Fibroblast of upper back skin (primary cell): ENCODE measurements around the gene ADAMTSL3.
"Not testable (repeated sequence)": the region's sequence is repeated elsewhere in the genome, so short reads cannot be mapped to it uniquely, and the experiment has no call there.

Experiments
- DNase-seq: peaks from one replicate; pipeline ENCODE4 v3.0.0-alpha.2; 2013

The ADAMTSL3 gene

DNA sequence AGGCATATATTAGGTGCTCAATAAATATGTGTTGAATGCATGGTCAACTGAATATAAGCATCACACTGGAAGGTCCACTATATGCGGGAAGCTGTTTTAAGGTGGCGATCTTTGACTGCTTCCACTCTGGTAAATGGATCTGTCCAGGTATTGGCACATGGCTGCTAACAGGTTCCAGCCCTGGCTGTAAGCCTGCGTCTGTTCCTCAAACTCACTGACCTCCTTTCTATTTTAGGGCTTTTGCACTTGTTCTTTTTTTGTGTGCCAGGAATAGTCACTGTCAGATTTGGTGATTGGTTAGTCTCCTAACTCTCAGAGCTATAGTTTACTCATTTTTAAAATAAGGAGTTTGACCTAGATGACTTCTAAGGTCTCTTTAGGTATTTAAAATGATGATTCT lies 46.2 kb downstream of the ADAMTSL3 start:
- no peak for DNase-seq

DNA sequence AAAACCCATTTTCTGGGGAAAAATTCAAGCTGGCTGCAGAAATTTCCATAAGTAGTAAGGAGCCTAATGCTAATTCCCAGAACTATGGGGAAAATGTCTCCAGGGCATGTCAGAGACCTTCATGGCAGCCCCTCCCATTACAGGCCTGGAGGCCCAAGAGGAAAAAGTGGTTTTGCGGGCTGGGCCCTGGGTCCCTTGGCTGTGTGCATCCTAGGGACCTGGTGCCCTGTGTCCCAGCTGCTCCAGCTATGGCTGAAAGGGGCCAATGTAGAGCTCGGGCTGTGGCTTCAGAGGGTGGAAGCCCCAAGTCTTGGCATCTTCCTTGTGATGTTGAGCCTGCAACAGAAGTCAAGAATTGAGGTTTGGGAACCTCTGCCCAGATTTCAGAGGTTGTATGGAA lies 48.4 kb downstream of the ADAMTSL3 start:
- not testable (repeated sequence) for DNase-seq

GRCh38 chr15:83708328-83708727 lies 54.4 kb downstream of the ADAMTSL3 start:
- no peak for DNase-seq

DNA sequence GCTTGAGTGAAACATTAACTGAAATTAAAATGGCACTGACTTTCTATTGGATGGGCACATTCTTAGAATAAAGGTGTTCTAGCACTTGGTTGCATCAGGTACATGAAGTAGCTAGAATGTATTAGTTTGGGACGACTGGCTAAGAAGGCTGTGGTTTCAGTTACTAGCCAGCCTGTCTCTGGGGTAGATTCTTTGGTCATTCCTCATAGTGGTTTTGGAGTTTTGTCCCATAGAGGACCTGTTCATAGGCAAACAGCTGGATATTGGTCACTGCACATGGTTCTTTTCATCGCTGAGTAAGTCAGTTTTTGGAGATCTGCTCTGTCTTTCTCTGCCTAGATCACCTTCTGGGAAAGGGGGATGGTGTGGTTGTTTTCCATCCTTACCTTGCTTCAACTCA lies 55.3 kb downstream of the ADAMTSL3 start:
- DNase-seq = peak; percentile 74

DNA sequence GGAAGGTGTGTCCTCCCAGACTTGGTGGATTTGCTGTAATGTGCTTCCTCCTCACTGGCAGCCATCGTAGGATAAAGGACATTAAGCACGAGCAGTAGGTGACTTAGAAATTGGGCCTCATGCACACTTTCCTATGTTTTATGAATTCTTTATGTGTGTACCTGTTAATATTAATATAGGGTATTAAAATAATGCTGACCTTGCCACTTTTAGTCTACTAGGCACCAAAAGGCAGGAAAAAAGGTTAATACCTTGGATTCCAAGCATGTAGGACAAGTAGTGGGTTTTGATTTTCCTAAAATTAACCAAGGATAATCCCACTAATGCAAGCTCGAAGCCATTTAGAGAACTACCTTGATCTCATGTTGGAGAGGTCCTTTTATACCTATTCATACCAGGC lies 55.9 kb downstream of the ADAMTSL3 start:
- DNase-seq = no peak

DNA sequence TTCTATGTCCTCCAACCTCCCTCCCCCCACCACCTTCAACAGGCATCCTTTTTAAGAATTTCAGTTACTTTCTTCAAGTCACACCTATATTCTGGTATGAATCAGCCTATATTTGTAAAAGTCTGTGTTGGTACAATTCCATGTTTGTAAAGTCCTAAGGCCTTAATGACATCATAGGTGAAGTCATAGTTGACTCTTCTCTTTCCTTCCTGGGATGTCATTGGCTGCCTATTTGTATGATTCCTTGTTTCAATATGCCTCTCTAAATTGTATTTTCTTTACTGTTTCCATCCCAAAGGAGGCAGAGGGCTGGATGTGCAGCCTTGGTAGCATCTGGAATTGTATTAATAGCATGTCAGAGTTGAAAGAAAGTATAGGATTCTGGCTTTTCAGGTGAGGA lies 56.5 kb downstream of the ADAMTSL3 start:
- DNase-seq = no peak

DNA sequence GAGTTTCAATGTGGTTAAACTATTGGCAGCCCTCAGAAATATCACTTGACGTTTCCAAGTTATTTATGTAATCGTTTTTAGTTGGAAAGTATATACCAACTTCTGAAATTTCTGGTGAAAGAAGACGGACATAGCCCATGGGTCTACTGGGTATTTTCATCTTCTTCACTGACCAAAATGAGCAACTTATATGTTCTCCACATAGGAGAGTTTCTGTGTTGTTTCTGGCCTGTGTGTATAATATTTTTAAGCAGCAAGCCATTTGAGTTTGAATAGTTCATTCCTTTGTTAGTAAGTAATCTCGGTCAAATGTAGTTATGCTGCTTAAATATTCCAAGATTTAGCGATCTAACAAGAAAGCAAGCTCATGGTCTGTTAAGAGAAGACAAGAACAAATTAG lies 57.3 kb downstream of the ADAMTSL3 start:
- no peak for DNase-seq

GRCh38 chr15:83713242-83713641 lies 59.3 kb downstream of the ADAMTSL3 start:
- DNase-seq = no peak

DNA sequence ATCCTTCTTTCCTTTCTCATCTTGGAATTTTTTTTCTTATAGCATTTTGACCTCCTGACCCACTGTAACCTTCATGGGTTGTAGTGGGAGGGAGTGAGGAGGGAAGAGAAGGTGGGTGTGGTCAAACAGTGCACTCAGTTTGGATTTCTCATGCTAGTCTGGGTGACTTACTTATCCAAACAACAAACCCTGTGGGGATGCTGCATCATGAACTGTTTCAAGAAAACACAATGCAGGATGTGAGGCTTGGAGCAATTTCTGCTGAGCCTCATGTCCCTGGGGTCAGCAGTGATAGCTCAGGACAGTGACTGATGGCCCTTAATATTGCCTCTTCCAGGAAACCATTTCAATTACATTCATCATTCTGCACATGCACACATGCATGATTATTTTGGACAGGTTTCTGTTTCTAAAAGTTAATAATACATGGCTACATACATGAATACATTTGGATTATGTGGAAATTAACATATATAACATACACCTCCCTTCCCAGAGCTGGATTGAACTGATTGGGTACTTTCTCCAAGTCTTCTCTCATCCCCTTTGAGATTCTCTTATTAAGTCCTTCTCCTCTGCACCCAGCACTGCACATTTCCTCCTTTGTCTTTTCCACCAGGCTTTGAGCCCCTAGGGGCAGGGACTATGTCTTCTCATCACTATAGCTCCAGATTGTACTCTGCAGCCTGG lies 61.2 kb downstream of the ADAMTSL3 start:
- no peak for DNase-seq

DNA sequence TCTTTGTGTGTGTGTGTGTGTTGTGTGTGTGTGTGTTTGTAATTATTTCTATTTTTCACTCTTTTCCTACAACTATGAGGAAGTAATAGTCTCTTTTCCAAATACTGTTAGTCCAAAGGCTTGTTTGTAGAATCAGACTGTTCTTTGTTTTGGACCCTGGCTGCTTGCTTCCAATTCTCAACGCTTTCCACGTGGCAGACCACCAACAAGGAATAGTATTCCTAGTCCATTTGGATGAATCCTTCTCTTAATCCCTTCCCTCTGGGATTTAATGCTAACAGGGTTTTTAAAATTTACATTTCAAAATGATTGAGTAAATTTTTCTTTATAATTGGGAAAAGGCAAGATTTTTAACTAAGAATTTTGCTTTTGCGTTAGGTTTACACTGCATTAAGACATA lies 62.7 kb downstream of the ADAMTSL3 start:
- DNase-seq = no peak

DNA sequence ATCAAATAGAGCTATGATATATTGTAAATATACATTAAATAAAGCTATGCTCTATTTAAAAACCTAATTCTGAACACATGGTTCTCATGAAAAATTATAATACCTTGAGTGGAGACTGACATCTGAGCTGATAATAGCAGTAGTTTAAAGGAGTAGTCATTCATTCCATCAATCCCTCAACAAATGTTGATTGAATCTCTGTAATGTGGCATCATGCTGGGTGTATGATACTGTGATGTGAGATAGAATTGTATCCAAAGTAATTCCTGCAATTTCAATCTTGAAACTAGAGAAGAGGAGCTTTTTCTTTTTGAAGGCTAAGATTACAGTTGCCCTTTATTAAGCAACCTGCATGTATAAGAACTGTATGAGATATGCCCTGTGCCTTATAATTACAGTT lies 63.1 kb downstream of the ADAMTSL3 start:
- DNase-seq = no peak

GRCh38 chr15:83720468-83720867 lies 66.5 kb downstream of the ADAMTSL3 start:
- no peak for DNase-seq

- DNase-seq = no peak
Observed at GRCh38 chr15:83721031-83721430, 67.1 kb downstream of the ADAMTSL3 start.

GRCh38 chr15:83721981-83722380 lies 68.1 kb downstream of the ADAMTSL3 start:
- DNase-seq = no peak

GRCh38 chr15:83723216-83723615 lies 69.3 kb downstream of the ADAMTSL3 start:
- no peak for DNase-seq

DNA sequence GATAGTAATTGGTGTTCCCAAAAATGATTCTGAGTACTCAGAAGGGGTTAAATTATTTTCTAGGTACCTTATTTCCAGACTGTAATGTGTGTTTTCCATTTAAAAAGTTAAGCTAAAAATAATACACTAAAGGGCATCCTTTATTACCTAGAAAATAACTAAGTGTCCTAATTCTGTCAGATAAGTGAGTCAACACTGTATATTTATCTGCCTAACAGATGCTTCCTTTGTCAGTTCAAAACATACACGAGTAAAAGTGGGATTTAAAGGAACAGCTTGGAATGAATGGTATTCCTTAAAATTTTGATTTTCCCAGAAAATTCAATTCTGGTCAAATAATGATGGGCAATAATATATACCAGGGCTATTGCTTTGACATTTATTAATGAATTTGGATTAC lies 78.3 kb downstream of the ADAMTSL3 start:
- DNase-seq = no peak

DNA sequence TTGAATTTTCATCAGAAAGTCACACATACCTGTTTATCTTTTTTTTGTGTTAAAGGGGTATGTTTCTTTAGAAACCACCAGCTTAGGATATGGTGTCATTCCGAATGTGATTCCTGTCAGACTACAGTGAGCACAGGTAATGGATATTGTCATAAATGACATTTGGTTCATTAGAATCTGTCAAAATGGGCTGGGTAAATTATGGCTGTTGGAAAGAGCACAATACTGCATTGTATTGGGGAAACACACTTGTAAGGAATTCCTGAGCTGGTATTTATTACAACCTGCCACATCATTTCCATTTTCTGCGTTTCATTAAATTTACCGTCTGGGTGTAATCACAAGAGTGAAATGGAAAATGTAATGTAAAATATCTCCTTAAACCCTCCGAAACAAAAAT lies 78.8 kb downstream of the ADAMTSL3 start:
- DNase-seq = no peak

DNA sequence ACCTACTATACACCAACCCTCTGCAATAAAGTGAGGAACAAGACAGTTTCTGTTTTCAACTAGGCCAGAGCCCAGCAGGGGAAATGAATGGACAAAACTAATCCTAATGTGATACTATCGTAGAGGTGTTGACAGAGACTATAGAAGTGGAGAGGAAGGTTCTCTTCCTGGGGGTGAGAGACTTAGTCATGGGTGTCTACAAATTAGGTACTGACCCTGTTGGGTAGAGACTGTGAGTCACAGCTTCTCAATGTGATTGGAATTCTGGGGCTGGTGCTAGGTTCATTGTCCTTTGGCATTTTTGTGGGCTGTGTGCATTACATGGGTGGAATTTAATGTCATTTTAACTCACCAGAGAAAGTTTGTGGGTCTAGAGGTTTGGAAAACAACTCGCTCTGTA lies 79.3 kb downstream of the ADAMTSL3 start:
- DNase-seq = peak; percentile 95

DNA sequence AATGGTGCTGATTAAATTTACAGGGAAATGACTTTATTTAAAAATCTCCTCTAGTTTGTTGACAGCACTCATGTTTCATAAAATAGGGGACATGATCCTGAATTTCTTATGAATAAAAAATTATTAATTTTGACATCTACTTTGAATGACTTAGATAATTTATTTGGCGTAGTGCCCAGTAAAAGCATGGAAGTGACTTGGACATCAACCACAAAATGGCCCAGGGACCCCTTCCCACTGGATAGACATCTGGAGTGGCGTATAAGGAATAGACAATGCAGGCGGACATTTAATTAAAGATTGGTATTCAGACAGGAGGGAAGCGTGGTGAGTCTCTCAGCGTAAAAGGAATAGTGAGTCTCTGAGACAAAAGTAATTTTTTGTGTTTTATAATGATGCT lies 79.8 kb downstream of the ADAMTSL3 start:
- DNase-seq = no peak

DNA sequence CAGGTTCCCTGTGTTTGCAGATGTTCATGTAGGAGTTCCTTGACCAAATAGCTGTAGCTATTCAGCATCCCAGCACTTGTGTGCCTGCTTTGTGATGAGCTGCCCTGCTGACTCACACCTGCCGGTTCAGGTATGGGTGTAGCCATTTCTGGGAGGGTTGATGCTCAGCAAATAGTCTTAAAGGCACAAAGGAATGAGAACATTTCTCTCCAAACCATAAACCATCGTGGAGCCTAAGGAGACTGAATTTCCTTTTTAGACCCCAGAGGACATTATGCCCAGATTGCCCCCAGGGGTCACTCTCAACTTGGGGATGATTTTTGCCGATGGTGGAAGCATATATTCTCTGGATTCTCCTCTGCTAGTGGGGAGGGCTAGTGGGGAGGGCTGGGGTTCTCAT lies 80.6 kb downstream of the ADAMTSL3 start:
- DNase-seq = no peak

GRCh38 chr15:83739629-83740028 lies 85.7 kb downstream of the ADAMTSL3 start:
- no peak for DNase-seq

DNA sequence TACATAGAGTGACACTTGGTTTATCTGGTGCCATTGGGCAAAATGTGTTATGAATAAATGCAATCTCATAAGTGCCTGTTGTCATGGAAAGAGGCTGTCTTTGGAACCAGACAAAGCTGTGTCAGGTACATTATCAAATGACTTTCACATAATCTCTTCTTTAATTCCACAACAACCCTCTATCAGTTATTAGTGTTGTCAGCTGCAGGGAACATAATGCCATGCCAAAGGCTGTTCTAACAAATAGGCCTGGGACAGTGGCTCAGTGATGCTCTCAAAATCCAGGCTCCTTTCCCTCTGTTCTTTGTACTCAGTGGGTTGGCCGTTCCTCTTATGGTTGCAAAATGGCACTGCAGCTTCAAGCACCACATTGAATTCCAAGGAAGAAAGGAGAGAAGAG lies 91.8 kb downstream of the ADAMTSL3 start:
- DNase-seq = no peak

GRCh38 chr15:83746231-83746630 lies 92.3 kb downstream of the ADAMTSL3 start:
- DNase-seq = no peak

GRCh38 chr15:83747050-83747717 lies 93.3 kb downstream of the ADAMTSL3 start:
- peak; percentile 42 for DNase-seq

DNA sequence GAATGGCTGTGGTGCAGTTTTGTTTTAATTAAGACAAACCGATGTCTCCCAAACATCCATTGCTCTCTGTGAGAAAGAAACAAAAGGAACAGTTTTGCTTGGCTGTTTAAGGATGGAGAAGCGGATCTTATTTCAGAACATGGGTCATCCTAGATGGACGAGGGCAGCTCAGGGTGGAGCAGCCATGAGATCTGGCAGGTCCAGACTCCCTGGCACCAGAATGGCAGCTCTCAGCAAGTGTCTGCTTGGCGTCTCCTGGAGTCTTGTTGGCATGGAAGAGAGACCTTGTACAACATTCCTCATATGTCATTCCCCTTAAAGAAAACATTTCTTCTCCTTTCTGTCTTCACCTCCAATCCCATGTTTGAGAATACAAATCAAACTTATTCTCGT lies 93.8 kb downstream of the ADAMTSL3 start:
- DNase-seq = no peak
